ENCODE results near the gene ZNHIT6.

Gene ZNHIT6, protein sequence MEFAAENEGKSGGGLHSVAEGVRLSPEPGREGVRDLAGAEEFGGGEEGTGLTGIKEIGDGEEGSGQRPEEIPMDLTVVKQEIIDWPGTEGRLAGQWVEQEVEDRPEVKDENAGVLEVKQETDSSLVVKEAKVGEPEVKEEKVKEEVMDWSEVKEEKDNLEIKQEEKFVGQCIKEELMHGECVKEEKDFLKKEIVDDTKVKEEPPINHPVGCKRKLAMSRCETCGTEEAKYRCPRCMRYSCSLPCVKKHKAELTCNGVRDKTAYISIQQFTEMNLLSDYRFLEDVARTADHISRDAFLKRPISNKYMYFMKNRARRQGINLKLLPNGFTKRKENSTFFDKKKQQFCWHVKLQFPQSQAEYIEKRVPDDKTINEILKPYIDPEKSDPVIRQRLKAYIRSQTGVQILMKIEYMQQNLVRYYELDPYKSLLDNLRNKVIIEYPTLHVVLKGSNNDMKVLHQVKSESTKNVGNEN

DNA sequence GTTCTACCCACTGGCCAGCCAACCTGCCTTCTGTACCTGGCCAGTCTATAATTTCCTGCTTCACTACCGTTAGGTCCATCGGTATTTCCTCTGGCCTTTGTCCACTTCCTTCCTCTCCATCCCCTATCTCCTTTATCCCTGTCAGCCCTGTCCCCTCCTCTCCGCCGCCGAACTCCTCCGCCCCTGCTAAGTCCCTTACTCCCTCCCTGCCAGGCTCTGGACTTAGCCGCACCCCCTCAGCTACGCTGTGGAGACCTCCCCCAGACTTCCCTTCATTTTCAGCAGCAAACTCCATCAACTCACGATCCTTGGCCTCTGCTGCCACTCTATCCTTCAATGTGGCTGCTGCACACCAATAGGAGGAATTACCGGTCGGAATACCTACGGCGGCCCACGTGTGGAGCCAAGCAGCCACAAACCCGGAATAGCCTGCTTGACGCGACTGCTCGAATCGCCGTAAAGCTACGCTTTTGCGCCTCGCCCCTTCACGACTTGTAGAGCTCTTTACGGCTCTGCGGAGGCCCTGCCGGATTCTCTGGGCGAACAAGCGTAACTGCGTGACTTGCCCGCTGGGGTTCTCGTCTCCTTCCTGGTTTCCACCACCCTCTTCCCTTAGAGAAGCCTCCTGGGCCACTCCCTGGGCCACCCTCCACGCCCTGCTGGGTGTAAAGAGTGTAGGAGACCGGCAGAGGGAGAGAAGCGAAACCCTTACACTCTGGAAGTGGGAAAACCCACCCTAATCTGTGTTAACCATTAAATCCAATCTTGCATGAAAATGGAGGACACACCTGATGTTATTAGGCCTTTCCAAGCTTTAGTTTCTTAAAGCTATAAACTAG is at the start of gene ZNHIT6:
TSS of gene ZNHIT6 (minus strand) at position 444 of the 839 bp plus-strand sequence. CDS start at position 295, 149 bp downstream.
- Histone ChIP-seq H3K36me3 (ENCODE audit: insufficient read depth, insufficient read length, low read length) (peaks cover 35% of the 10 kb centered on the region), H3K9ac (ENCODE audit: insufficient read length, low read depth) (peak within 1 kb of the TSS; percentile 90), H3K27me3 (ENCODE audit: insufficient read depth, insufficient read length) (no peaks in the 10 kb centered on the region), H3K4me3 (ENCODE audit: insufficient read length, low read depth) (peak within 1 kb of the TSS; percentile 88), H3K4me1 (ENCODE audit: insufficient read depth, insufficient read length) (no peaks in the 10 kb centered on the region), H3K9me3 (ENCODE audit: insufficient read depth, low read length) (peaks cover 5% of the 10 kb centered on the region)
- peak; percentile 96 for DNase-seq (ENCODE audit: low read depth, low spot score)
- no peak for TF ChIP-seq SUZ12 (IDR thresholded peaks at IDR 0.05; ENCODE audit: extremely low read depth, insufficient read depth, insufficient read length)
- no peak for TF ChIP-seq YY1 (IDR thresholded peaks at IDR 0.05; ENCODE audit: insufficient read depth, insufficient read length)
- TF ChIP-seq ZNF274 (IDR thresholded peaks at IDR 0.05; ENCODE audit: low read depth, low read length): no peak

DNA sequence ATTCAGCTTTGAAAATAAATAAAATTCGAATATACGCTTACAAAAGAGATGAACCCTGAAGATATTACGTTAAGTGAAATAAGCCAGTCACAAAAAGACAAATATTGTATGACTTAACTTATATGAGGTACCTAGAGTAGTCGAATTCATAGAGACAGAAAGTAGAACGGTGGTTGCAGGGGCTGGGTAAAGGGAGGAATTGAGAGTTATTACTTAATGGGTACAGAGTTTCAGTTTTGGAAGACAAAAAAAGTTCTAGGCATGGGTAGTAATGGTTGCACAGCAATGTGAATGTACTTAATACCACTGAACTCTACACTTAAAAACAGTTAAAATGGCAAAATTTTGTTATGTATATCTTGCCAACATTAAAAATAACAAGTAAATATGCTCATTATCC is 48.6 kb upstream of the ZNHIT6 start:
- H3K4me3 ChIP-seq (ENCODE audit: insufficient read length, low read depth): no peak overlapping the region
- DNase-seq (ENCODE audit: low read depth, low spot score): no peak
- H3K9me3 ChIP-seq (ENCODE audit: insufficient read depth, low read length): no peaks in the 10 kb centered on the region
- H3K9ac ChIP-seq (ENCODE audit: insufficient read length, low read depth): no peak overlapping the region
- H3K4me1 ChIP-seq (ENCODE audit: insufficient read depth, insufficient read length): no peaks in the 10 kb centered on the region
- no peak for TF ChIP-seq SUZ12 (IDR thresholded peaks at IDR 0.05; ENCODE audit: extremely low read depth, insufficient read depth, insufficient read length)
- TF ChIP-seq YY1 (IDR thresholded peaks at IDR 0.05; ENCODE audit: insufficient read depth, insufficient read length): no peak
- TF ChIP-seq ZNF274 (IDR thresholded peaks at IDR 0.05; ENCODE audit: low read depth, low read length): no peak
- no peaks in the 10 kb centered on the region for H3K27me3 ChIP-seq (ENCODE audit: insufficient read depth, insufficient read length)
- no peaks in the 10 kb centered on the region for H3K36me3 ChIP-seq (ENCODE audit: insufficient read depth, insufficient read length, low read length)

DNA sequence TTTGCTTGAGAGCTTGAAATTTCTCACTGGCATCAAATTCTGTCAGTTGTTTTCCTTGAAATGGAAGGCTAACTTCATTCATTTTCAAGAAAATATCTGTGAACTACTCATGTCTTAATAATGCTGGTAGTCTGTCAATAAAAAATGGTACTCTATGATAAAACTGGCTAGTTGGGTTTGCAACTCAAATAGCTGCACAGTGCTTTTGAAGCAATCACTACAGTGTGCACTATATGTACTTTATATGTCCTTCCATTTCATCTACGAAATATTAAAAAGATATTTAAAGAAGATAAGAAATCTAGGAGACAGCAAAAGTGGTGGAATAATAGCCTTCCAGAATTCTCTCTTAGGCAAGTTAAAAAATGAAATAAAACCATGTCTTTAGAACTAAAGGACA is 39.9 kb upstream of the ZNHIT6 start:
- H3K9me3 ChIP-seq (ENCODE audit: insufficient read depth, low read length): peaks cover 10% of the 10 kb centered on the region
- peak overlapping the region; percentile 21 for H3K4me3 ChIP-seq (ENCODE audit: insufficient read length, low read depth)
- no peak for TF ChIP-seq SUZ12 (IDR thresholded peaks at IDR 0.05; ENCODE audit: extremely low read depth, insufficient read depth, insufficient read length)
- no peak for TF ChIP-seq ZNF274 (IDR thresholded peaks at IDR 0.05; ENCODE audit: low read depth, low read length)
- TF ChIP-seq YY1 (IDR thresholded peaks at IDR 0.05; ENCODE audit: insufficient read depth, insufficient read length): no peak
- H3K36me3 ChIP-seq (ENCODE audit: insufficient read depth, insufficient read length, low read length): no peaks in the 10 kb centered on the region
- no peaks in the 10 kb centered on the region for H3K27me3 ChIP-seq (ENCODE audit: insufficient read depth, insufficient read length)
- no peak for DNase-seq (ENCODE audit: low read depth, low spot score)
- H3K4me1 ChIP-seq (ENCODE audit: insufficient read depth, insufficient read length): no peaks in the 10 kb centered on the region
- H3K9ac ChIP-seq (ENCODE audit: insufficient read length, low read depth): no peak overlapping the region

DNA sequence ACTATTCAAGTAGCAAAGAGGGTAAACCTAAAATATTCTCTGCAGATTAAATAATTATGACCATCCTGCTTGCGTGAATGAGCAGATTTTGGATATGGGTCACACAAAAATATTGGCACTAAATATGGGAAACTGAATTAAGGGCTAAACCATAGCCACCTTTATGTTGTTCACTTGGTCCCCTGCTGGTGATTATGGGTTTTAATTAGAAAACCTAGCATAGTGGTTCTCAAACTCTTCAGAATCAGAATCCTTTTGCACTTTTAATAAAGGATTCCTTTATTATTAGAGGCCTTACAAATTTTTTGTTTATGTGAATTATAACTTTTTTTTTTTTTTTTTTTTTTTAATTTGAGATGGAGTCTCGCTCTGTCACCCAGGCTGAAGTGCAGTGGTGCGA is 38.5 kb upstream of the ZNHIT6 start:
- DNase-seq (ENCODE audit: low read depth, low spot score): no peak
- no peaks in the 10 kb centered on the region for H3K27me3 ChIP-seq (ENCODE audit: insufficient read depth, insufficient read length)
- H3K4me3 ChIP-seq (ENCODE audit: insufficient read length, low read depth): no peak overlapping the region
- H3K9ac ChIP-seq (ENCODE audit: insufficient read length, low read depth): no peak overlapping the region
- peaks cover 10% of the 10 kb centered on the region for H3K9me3 ChIP-seq (ENCODE audit: insufficient read depth, low read length)
- H3K4me1 ChIP-seq (ENCODE audit: insufficient read depth, insufficient read length): no peaks in the 10 kb centered on the region
- TF ChIP-seq ZNF274 (IDR thresholded peaks at IDR 0.05; ENCODE audit: low read depth, low read length) (no peak), YY1 (IDR thresholded peaks at IDR 0.05; ENCODE audit: insufficient read depth, insufficient read length) (no peak), SUZ12 (IDR thresholded peaks at IDR 0.05; ENCODE audit: extremely low read depth, insufficient read depth, insufficient read length) (no peak)
- no peaks in the 10 kb centered on the region for H3K36me3 ChIP-seq (ENCODE audit: insufficient read depth, insufficient read length, low read length)

DNA sequence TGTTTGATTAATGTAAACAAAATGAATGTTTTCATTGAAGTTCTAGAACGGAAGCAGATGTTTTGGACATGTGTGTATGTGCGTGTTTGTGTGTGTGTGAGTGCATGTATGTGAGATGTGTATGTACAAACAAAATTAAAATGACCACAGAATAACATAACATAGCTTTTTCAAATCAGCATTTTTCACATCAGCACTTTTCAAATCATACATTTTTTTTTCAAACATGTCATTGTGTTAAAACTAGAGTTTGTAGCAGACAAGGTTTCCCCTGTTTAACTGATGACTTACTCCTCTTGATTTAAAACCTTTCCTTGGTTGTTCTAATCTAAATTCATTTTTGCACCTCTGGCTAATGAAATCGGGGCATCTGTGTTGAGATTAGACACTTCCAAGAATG is 35.6 kb upstream of the ZNHIT6 start:
- peaks cover 10% of the 10 kb centered on the region for H3K9me3 ChIP-seq (ENCODE audit: insufficient read depth, low read length)
- DNase-seq (ENCODE audit: low read depth, low spot score): no peak
- H3K36me3 ChIP-seq (ENCODE audit: insufficient read depth, insufficient read length, low read length): no peaks in the 10 kb centered on the region
- H3K9ac ChIP-seq (ENCODE audit: insufficient read length, low read depth): no peak overlapping the region
- no peak overlapping the region for H3K4me3 ChIP-seq (ENCODE audit: insufficient read length, low read depth)
- no peak for TF ChIP-seq ZNF274 (IDR thresholded peaks at IDR 0.05; ENCODE audit: low read depth, low read length)
- no peak for TF ChIP-seq YY1 (IDR thresholded peaks at IDR 0.05; ENCODE audit: insufficient read depth, insufficient read length)
- TF ChIP-seq SUZ12 (IDR thresholded peaks at IDR 0.05; ENCODE audit: extremely low read depth, insufficient read depth, insufficient read length): no peak
- no peaks in the 10 kb centered on the region for H3K4me1 ChIP-seq (ENCODE audit: insufficient read depth, insufficient read length)
- no peaks in the 10 kb centered on the region for H3K27me3 ChIP-seq (ENCODE audit: insufficient read depth, insufficient read length)

DNA sequence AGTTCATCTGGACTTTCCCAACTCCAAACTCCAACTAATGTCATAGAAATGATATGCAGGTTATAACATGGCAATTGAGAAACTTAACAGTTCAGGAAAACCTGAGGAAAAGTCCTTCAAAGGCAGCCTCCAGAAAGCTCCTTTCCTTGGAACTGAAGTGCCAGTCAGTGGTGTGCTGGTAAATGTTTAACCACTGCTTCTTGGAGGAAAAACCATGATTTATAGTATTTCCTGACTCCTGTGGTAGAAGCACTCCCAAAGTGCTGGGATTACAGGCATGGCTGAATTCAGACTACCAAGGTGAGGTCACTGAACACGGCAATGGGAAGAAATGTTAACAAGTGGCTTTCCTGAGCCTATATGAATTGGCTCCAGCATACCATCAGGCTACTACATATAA is 26.7 kb upstream of the ZNHIT6 start:
- H3K9me3 ChIP-seq (ENCODE audit: insufficient read depth, low read length): no peaks in the 10 kb centered on the region
- no peak overlapping the region for H3K4me3 ChIP-seq (ENCODE audit: insufficient read length, low read depth)
- no peak overlapping the region for H3K9ac ChIP-seq (ENCODE audit: insufficient read length, low read depth)
- no peaks in the 10 kb centered on the region for H3K4me1 ChIP-seq (ENCODE audit: insufficient read depth, insufficient read length)
- DNase-seq (ENCODE audit: low read depth, low spot score): no peak
- H3K27me3 ChIP-seq (ENCODE audit: insufficient read depth, insufficient read length): no peaks in the 10 kb centered on the region
- no peak for TF ChIP-seq ZNF274 (IDR thresholded peaks at IDR 0.05; ENCODE audit: low read depth, low read length)
- TF ChIP-seq YY1 (IDR thresholded peaks at IDR 0.05; ENCODE audit: insufficient read depth, insufficient read length): no peak
- no peak for TF ChIP-seq SUZ12 (IDR thresholded peaks at IDR 0.05; ENCODE audit: extremely low read depth, insufficient read depth, insufficient read length)
- no peaks in the 10 kb centered on the region for H3K36me3 ChIP-seq (ENCODE audit: insufficient read depth, insufficient read length, low read length)

All from NT2/D1 (cell line).